Keratinocyte (primary cell): ENCODE data around the gene RCAN2. TPM values are rescaled to one million over a fixed set of nuclear protein-coding genes. Genes with fewer than 3 reads are reported as not detected.

Experiments
- DNase-seq: peaks from one replicate; pipeline ENCODE4 v3.0.0-alpha.2; 2011; ENCODE audit warnings: low read depth, missing footprints, low spot score
- FAIRE-seq: peaks from 2 replicates; lab custom pipeline; 2011; peaks lifted over from hg19 to GRCh38; lab: Jason Lieb, UNC
- H2AFZ ChIP-seq: 2 replicates; pipeline ENCODE4 v1.6.0; 2012; ENCODE audit warnings: low read length, control low read depth, inconsistent platforms; ENCODE audit not compliant: control insufficient read depth
- H3K27ac ChIP-seq: 2 replicates; pipeline ENCODE4 v1.5.1; 2011; ENCODE audit warnings: low read length; ENCODE audit not compliant: control insufficient read depth, insufficient read depth
- H3K27me3 ChIP-seq: 3 replicates; pipeline ENCODE4 v1.6.0; 2011; ENCODE audit warnings: low read length; ENCODE audit not compliant: control insufficient read depth, insufficient read depth; ENCODE audit errors: extremely low read depth
- H3K36me3 ChIP-seq, 2 experiments: 2 replicates in 1 of 2; 3 replicates in 1 of 2; pipeline ENCODE4 v1.5.1; 2011; ENCODE audit warnings: low read length in 2 of 2, mild to moderate bottlenecking in 1 of 2; ENCODE audit not compliant: control insufficient read depth in 2 of 2, insufficient read depth in 2 of 2; ENCODE audit errors: extremely low read depth in 1 of 2
- H3K4me1 ChIP-seq: 3 replicates; pipeline ENCODE4 v1.5.1; 2011; ENCODE audit warnings: low read length; ENCODE audit not compliant: control insufficient read depth, insufficient read depth; ENCODE audit errors: extremely low read depth
- H3K4me2 ChIP-seq: 3 replicates; pipeline ENCODE4 v1.6.0; 2011; ENCODE audit warnings: low read depth, low read length; ENCODE audit not compliant: control insufficient read depth, insufficient read depth; ENCODE audit errors: extremely low read depth
- H3K4me3 ChIP-seq, 3 experiments: fragments of 200-600 bp in 1 of 3; sonication (generic) in 1 of 3; 2 replicates in 2 of 3; 3 replicates in 1 of 3; pipeline ENCODE4 v1.5.1; 2011 to 2016; ENCODE audit warnings: low read length in 3 of 3, mild to moderate bottlenecking in 3 of 3, control low read depth in 2 of 3, inconsistent platforms in 1 of 3, low read depth in 1 of 3, mixed read lengths in 1 of 3, mixed run types in 1 of 3, moderate library complexity in 1 of 3; ENCODE audit not compliant: control insufficient read depth in 2 of 3, insufficient read depth in 2 of 3; ENCODE audit errors: extremely low read depth in 1 of 3
- H3K79me2 ChIP-seq: 2 replicates; pipeline ENCODE4 v1.6.0; 2012; ENCODE audit warnings: low read length; ENCODE audit not compliant: control insufficient read depth, insufficient read depth
- H3K9ac ChIP-seq: 3 replicates; pipeline ENCODE4 v1.6.0; 2011; ENCODE audit warnings: low read length; ENCODE audit not compliant: control insufficient read depth, insufficient read depth; ENCODE audit errors: extremely low read depth
- H3K9me1 ChIP-seq: 3 replicates; pipeline ENCODE4 v1.6.0; 2011; ENCODE audit warnings: low read length; ENCODE audit not compliant: control insufficient read depth, insufficient read depth; ENCODE audit errors: extremely low read depth
- H3K9me3 ChIP-seq: 2 replicates; pipeline ENCODE4 v1.5.1; 2012; ENCODE audit warnings: low read depth, low read length; ENCODE audit not compliant: control insufficient read depth
- H4K20me1 ChIP-seq: 3 replicates; pipeline ENCODE4 v1.6.0; 2011; ENCODE audit warnings: low read length; ENCODE audit not compliant: control insufficient read depth, insufficient read depth; ENCODE audit errors: extremely low read depth
- EZH2 ChIP-seq: IDR thresholded peaks from one replicate; pipeline ENCODE4 v1.6.1; 2012; ENCODE audit warnings: inconsistent platforms, mild to moderate bottlenecking, low read length, moderate library complexity
- dilution Hi-C: fragments of 300-500 bp; cut with MboI; formaldehyde crosslinking; loops from one replicate; pipeline ENCODE4 v1.7.0; 2020; ENCODE audit warnings: low sequenced_read_pairs; ENCODE audit not compliant: extremely low pct_ligation_motif_present
- polyA plus RNA-seq, 5 experiments: library from polyadenylated mRNA; depleted of rRNA in 3 of 5; stranded (reverse) in 3 of 5; stranded (forward) in 1 of 5; unstranded in 1 of 5; fragments of >200 nt; gene quantifications; 1 replicate in 1 of 5; 2 replicates in 3 of 5; 3 replicates in 1 of 5; pipeline versions ENCODE4 v1.2.1 to v1.2.3, GENCODE V29; 2011 to 2012; ENCODE audit warnings: missing spikeins in 2 of 5, low read depth in 1 of 5, low replicate concordance in 1 of 5
- TF ChIP-seq, protein P1 (sequence below), 3 experiments: IDR thresholded peaks in 1 of 3; conservative IDR thresholded peaks in 1 of 3; optimal IDR thresholded peaks in 1 of 3; 2 replicates in 2 of 3; 3 replicates in 1 of 3; pipeline versions ENCODE3 to v1.5.1; 2011; ENCODE audit warnings: low read length in 3 of 3, mild to moderate bottlenecking in 3 of 3, moderate library complexity in 2 of 3, control low read depth in 1 of 3, inconsistent platforms in 1 of 3; ENCODE audit not compliant: insufficient read depth in 2 of 3; ENCODE audit errors: extremely low read depth in 1 of 3

Gene RCAN2
- polyA plus RNA-seq, 1 donor (not counting 4 experiments of a cell fraction or from before 2014, with no cell fraction given), result not detected

DNA sequence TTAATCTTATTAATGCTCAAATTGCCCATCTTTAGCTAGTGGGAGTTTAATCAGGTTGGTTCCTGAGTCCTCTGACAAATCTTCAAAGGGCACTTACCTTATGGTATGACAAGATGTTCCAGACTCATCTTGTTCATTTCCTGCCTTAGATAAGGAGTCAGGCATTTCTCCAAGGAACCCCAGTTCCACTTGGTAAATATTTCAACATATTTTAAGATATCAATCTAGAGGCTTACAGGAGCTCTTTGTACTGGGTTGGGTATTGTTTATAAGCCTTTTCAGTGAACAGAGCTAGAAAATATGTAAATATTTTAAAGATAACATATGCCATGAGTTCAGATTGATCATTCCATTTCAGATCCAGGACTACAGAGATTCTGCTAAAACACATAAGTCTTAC, 159.8 kb downstream of the RCAN2 start:
- no peak for DNase-seq
- no peaks in the 10 kb centered on the region for H3K36me3 ChIP-seq
- no peak for TF ChIP-seq EZH2
- TF ChIP-seq, protein P1, sequence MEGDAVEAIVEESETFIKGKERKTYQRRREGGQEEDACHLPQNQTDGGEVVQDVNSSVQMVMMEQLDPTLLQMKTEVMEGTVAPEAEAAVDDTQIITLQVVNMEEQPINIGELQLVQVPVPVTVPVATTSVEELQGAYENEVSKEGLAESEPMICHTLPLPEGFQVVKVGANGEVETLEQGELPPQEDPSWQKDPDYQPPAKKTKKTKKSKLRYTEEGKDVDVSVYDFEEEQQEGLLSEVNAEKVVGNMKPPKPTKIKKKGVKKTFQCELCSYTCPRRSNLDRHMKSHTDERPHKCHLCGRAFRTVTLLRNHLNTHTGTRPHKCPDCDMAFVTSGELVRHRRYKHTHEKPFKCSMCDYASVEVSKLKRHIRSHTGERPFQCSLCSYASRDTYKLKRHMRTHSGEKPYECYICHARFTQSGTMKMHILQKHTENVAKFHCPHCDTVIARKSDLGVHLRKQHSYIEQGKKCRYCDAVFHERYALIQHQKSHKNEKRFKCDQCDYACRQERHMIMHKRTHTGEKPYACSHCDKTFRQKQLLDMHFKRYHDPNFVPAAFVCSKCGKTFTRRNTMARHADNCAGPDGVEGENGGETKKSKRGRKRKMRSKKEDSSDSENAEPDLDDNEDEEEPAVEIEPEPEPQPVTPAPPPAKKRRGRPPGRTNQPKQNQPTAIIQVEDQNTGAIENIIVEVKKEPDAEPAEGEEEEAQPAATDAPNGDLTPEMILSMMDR (optimal IDR thresholded peaks at IDR 0.05 in 1 of 3, IDR thresholded peaks at IDR 0.05 in 1 of 3, conservative IDR thresholded peaks at IDR 0.05 in 1 of 3; ENCODE audit: extremely low read depth in 1 of 3, insufficient read depth in 2 of 3, low read length in 3 of 3), result no peak
- H3K79me2 ChIP-seq, result no peaks in the 10 kb centered on the region
- H3K4me3 ChIP-seq, result no peak overlapping the region
- H3K4me1 ChIP-seq, result no peaks in the 10 kb centered on the region
- no peak for FAIRE-seq
- H3K4me2 ChIP-seq, result no peak overlapping the region
- no peaks in the 10 kb centered on the region for H3K9me1 ChIP-seq
- dilution Hi-C loops, result no loop called here
- no peaks in the 10 kb centered on the region for H3K27me3 ChIP-seq
- H3K9ac ChIP-seq, result no peak overlapping the region
- no peak overlapping the region for H2AFZ ChIP-seq
- no peaks in the 10 kb centered on the region for H4K20me1 ChIP-seq
- H3K27ac ChIP-seq, result no peak overlapping the region
- H3K9me3 ChIP-seq, result no peaks in the 10 kb centered on the region

DNA sequence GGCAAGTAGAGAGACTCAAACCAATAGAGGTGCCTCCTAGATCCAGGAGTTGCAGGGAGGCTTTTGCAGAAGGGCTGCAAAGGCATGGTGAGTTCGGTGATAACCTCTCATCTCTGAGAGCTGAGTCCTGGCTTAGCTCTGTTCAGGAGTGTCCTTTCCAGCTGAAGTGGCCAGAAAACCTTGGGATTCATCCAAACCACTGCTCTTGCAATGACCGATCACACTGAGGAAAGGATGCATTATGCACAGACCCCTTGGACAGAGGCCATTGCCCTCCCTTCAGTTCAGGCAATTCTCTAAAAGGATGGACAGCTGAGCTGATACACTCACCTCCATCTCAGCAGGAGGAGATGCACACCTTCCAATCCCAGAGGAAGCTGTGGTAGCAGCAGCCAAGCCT, 161.7 kb downstream of the RCAN2 start:
- no peak for FAIRE-seq
- no peaks in the 10 kb centered on the region for H4K20me1 ChIP-seq
- H3K27me3 ChIP-seq, result no peaks in the 10 kb centered on the region
- H3K4me2 ChIP-seq, result no peak overlapping the region
- no peak overlapping the region for H3K27ac ChIP-seq
- H3K36me3 ChIP-seq, result no peaks in the 10 kb centered on the region
- H3K4me3 ChIP-seq, result no peak overlapping the region
- no peaks in the 10 kb centered on the region for H3K4me1 ChIP-seq
- H3K9me3 ChIP-seq, result no peaks in the 10 kb centered on the region
- no peak overlapping the region for H3K9ac ChIP-seq
- H3K79me2 ChIP-seq, result no peaks in the 10 kb centered on the region
- DNase-seq, result no peak
- no peak for TF ChIP-seq EZH2
- TF ChIP-seq, protein P1 (optimal IDR thresholded peaks at IDR 0.05 in 1 of 3, IDR thresholded peaks at IDR 0.05 in 1 of 3, conservative IDR thresholded peaks at IDR 0.05 in 1 of 3; ENCODE audit: extremely low read depth in 1 of 3, insufficient read depth in 2 of 3, low read length in 3 of 3), result no peak
- H3K9me1 ChIP-seq, result no peaks in the 10 kb centered on the region
- H2AFZ ChIP-seq, result no peak overlapping the region
- dilution Hi-C loops, result no loop called here
